Lower lobe of right lung (tissue), 2 donors: ENCODE data around the gene DENND5B. TPM values are rescaled to one million over a fixed set of nuclear protein-coding genes. Genes with fewer than 3 reads are reported as not detected.
A peak's percentile ranks its signal among the peaks of the same experiment; 100 is the strongest.

Experiments
- ATAC-seq, 2 donors: fragments of 200-7000 bp; cut with Tn5 transposase; one replicate each; pipeline ENCODE4 v1.9.1; 2020 to 2022; ENCODE audit warnings: mild to moderate bottlenecking in 2 of 2, moderate library complexity in 2 of 2
- DNase-seq: peaks from one replicate; pipeline ENCODE4 v3.0.0-alpha.2; 2020
- H3K27ac ChIP-seq: fragments of 200-600 bp; one replicate; pipeline ENCODE4 v1.8.0; 2022
- H3K27me3 ChIP-seq: fragments of 200-600 bp; one replicate; pipeline ENCODE4 v1.8.0; 2022; ENCODE audit warnings: low read depth
- H3K36me3 ChIP-seq: fragments of 200-600 bp; one replicate; pipeline ENCODE4 v1.8.0; 2022; ENCODE audit warnings: mild to moderate bottlenecking
- H3K4me1 ChIP-seq: fragments of 200-600 bp; one replicate; pipeline ENCODE4 v1.8.0; 2022
- H3K4me3 ChIP-seq: fragments of 200-600 bp; one replicate; pipeline ENCODE4 v1.8.0; 2022; ENCODE audit warnings: mild to moderate bottlenecking
- H3K9me3 ChIP-seq: fragments of 200-600 bp; one replicate; pipeline ENCODE4 v1.8.0; 2022
- intact Hi-C: fragments of 100-400 bp; cut with DNase I; formaldehyde crosslinking; loops from one replicate; pipeline ENCODE4 v1.11.0; 2022
- total RNA-seq: library from RNA; stranded (reverse); fragmentation: NEBNext Ultra II Directional; extraction: Animal tissue kit (Norgen Biotek cat#: 25700); gene quantifications from one replicate; pipeline ENCODE4 v1.2.1, GENCODE V29; 2021
- TF ChIP-seq, protein P1 (sequence below): fragments of 200-600 bp; IDR thresholded peaks from one replicate; pipeline ENCODE4 v1.8.0; 2022; ENCODE audit warnings: antibody characterized with exemption, mild to moderate bottlenecking
- donor health status: DM: no; HTN: yes; CAD: no; lungs with severe emphysema.

DENND5B gene
- total RNA-seq, 1 donor from 2014 or later: 6.0 TPM

DNA sequence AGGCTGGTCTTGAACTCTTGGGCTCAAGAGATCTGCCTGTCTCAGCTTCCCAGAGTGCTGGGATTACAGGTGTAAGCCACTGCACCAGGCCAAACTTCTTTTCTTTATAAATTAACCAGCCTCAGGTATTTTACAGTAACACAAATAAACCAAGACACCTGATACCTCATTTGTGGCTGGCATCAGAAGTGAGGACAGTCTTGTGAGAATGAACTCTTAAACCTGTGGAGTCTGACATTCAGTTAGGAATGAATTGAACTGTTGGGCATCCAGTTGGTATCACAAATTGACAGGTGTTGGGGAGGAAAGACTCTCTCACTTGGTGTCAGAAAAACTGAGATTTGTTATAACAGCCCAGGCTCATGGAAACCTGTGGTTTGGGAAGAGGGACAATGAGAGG is 120.5 kb downstream of the DENND5B start:
- H3K27me3 ChIP-seq: no peaks in the 10 kb centered on the region
- TF ChIP-seq, protein P1, sequence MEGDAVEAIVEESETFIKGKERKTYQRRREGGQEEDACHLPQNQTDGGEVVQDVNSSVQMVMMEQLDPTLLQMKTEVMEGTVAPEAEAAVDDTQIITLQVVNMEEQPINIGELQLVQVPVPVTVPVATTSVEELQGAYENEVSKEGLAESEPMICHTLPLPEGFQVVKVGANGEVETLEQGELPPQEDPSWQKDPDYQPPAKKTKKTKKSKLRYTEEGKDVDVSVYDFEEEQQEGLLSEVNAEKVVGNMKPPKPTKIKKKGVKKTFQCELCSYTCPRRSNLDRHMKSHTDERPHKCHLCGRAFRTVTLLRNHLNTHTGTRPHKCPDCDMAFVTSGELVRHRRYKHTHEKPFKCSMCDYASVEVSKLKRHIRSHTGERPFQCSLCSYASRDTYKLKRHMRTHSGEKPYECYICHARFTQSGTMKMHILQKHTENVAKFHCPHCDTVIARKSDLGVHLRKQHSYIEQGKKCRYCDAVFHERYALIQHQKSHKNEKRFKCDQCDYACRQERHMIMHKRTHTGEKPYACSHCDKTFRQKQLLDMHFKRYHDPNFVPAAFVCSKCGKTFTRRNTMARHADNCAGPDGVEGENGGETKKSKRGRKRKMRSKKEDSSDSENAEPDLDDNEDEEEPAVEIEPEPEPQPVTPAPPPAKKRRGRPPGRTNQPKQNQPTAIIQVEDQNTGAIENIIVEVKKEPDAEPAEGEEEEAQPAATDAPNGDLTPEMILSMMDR: no peak
- H3K4me1 ChIP-seq: no peaks in the 10 kb centered on the region
- ATAC-seq (no peak), DNase-seq (no peak)
- H3K9me3 ChIP-seq: no peaks in the 10 kb centered on the region
- no peak overlapping the region for H3K4me3 ChIP-seq
- intact Hi-C loops: no loop called here
- no peaks in the 10 kb centered on the region for H3K36me3 ChIP-seq
- H3K27ac ChIP-seq: no peak overlapping the region

DNA sequence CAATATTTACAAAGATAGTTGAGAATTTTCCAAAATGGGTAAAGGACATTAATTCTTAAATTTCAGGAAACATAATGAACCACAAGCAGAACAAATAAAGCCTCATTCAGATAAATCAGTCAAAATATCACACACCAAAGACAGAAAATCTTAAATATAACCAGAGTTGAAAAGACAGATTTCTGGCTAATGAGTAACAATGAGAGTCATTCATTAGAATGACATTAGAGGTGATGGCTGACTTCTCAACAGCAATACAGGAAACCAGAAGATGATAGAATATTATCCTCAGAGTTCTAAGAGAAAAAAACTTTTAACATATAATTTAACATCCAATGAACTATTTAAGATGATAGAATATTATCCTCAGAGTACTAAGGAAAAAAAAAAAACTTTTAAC is 124.2 kb downstream of the DENND5B start:
- no peaks in the 10 kb centered on the region for H3K4me1 ChIP-seq
- no peaks in the 10 kb centered on the region for H3K36me3 ChIP-seq
- H3K27me3 ChIP-seq: no peaks in the 10 kb centered on the region
- ATAC-seq: no peak
- H3K27ac ChIP-seq: no peak overlapping the region
- intact Hi-C loops: no loop called here
- no peaks in the 10 kb centered on the region for H3K9me3 ChIP-seq
- DNase-seq: no peak
- TF ChIP-seq, protein P1: no peak
- no peak overlapping the region for H3K4me3 ChIP-seq

DNA sequence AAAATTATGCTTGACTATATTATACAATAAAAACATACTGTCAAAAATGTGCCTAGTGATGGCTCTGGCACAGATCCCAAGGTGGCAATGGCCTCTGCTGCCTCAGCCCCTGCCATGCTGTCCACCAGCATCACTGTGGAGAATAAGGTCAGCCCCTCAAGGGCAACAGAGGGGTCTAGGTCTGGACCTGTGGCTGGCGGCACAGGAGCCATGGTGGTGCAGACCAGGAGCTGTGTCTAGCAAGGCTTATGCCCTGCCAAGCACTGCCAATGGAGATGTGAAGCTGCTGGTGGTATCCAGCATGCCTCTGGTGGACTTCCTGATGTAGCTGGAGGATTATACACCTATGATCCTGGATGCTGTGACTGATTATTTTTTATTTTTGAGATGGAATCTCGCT is 125.9 kb downstream of the DENND5B start:
- no peak overlapping the region for H3K4me3 ChIP-seq
- TF ChIP-seq, protein P1: no peak
- H3K36me3 ChIP-seq: no peaks in the 10 kb centered on the region
- no peaks in the 10 kb centered on the region for H3K9me3 ChIP-seq
- intact Hi-C loops: no loop called here
- DNase-seq: no peak
- H3K27me3 ChIP-seq: no peaks in the 10 kb centered on the region
- no peak overlapping the region for H3K27ac ChIP-seq
- no peaks in the 10 kb centered on the region for H3K4me1 ChIP-seq
- ATAC-seq: peak in 1 of 2 donors; percentile 43

DNA sequence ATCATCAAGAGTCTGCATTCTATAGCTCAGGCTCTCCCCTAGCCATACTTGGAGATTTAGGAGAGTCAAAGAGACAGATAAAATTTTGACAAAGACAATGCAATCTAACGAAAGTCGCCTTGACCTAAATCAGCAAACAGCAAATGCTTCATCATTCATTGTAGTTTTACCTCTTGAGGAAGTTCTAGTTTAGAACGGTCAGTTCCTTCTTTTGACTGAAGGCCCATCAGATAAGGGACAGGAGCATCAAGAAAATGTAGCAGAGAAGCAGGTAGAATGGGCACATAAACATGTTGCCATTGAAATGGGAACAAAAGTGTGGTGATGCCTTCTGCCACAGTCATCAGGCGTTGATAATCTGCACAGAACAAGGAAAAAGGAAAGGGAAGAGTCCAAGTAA is 130.9 kb downstream of the DENND5B start:
- no peaks in the 10 kb centered on the region for H3K36me3 ChIP-seq
- H3K4me3 ChIP-seq: no peak overlapping the region
- H3K27ac ChIP-seq: no peak overlapping the region
- intact Hi-C loops: no loop called here
- no peak for ATAC-seq
- no peaks in the 10 kb centered on the region for H3K27me3 ChIP-seq
- no peaks in the 10 kb centered on the region for H3K9me3 ChIP-seq
- TF ChIP-seq, protein P1: no peak
- no peak for DNase-seq
- no peaks in the 10 kb centered on the region for H3K4me1 ChIP-seq

DNA sequence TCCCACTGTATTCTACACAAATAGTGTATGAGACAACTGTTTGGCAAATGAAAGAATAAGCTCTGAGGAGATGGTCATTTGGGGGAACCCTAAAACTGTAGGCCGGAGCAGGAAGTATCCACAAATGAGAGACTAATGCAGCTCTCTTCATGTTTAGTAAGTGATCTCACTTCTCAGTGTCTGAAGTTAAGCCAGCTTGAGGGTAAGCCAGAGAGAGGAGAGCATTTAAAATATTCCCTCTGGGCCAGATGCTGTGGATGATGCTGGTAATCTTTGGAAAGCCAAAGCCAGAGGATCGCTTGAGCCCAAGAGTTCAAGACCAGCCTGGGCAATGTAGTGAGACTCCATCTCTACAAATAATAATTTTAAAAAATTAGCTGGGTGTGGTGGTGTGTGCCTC is 134.4 kb downstream of the DENND5B start:
- H3K27ac ChIP-seq: no peak overlapping the region
- intact Hi-C loops: no loop called here
- TF ChIP-seq, protein P1: no peak

DNA sequence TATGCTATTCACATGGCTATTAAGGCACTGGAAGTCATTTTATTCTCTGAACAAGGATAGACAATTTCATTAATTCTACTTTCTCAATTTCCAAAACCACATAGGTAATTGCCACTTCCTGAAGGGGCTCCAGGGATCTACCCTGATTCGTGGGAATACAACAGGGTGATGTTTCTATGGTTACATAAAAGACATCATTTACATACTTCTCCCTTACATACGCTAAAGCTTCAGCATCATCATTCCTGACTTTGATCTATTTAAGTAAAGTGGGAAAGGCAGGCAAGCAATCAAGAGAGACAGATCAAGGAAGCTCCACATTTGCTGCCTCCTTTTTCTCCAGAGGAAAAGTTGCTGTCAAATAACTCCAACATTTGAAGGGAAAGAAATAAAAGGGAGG is 146.2 kb downstream of the DENND5B start:
- no peaks in the 10 kb centered on the region for H3K4me1 ChIP-seq

More for the DNA sequence above, 134.4 kb downstream of the DENND5B start:
- no peaks in the 10 kb centered on the region for H3K27me3 ChIP-seq
- H3K36me3 ChIP-seq: no peaks in the 10 kb centered on the region
- ATAC-seq (no peak), DNase-seq (no peak)
- no peak overlapping the region for H3K4me3 ChIP-seq
- H3K4me1 ChIP-seq: no peaks in the 10 kb centered on the region
- no peaks in the 10 kb centered on the region for H3K9me3 ChIP-seq

More for the DNA sequence above, 146.2 kb downstream of the DENND5B start:
- no peak for DNase-seq
- H3K27me3 ChIP-seq: no peaks in the 10 kb centered on the region
- intact Hi-C loops: no loop called here
- no peak overlapping the region for H3K4me3 ChIP-seq
- H3K9me3 ChIP-seq: no peaks in the 10 kb centered on the region
- H3K36me3 ChIP-seq: no peaks in the 10 kb centered on the region
- TF ChIP-seq, protein P1: no peak
- H3K27ac ChIP-seq: no peak overlapping the region
- ATAC-seq: no peak
